Activated T-cell treated with anti-CD3 and anti-CD28 coated beads for 24 hours (primary cell): ENCODE results near the gene HOXD9.

ENCODE experiments used
- DNase-seq: peaks from one replicate; pipeline ENCODE4 v3.0.0-alpha.2; 2020; ENCODE audit warnings: low read depth

The HOXD9 gene

GRCh38 chr2:176085861-176086771 lies 36.4 kb upstream of the HOXD9 start:
- DNase-seq, result no peak

GRCh38 chr2:176087330-176088047 lies 35.0 kb upstream of the HOXD9 start:
- DNase-seq, result no peak

- no peak for DNase-seq
Measured at GRCh38 chr2:176088048-176088936, 34.2 kb upstream of the HOXD9 start.

GRCh38 chr2:176088937-176089842 lies 33.3 kb upstream of the HOXD9 start:
- no peak for DNase-seq

- DNase-seq, result no peak
Measured at GRCh38 chr2:176089843-176090395, 32.6 kb upstream of the HOXD9 start.

- DNase-seq, result no peak
Measured at GRCh38 chr2:176090862-176091261, 31.7 kb upstream of the HOXD9 start.

- no peak for DNase-seq
Measured at GRCh38 chr2:176091329-176092258, 30.9 kb upstream of the HOXD9 start.

- DNase-seq, result no peak
Measured at GRCh38 chr2:176092270-176093144, 30.0 kb upstream of the HOXD9 start, which contains the start of gene HOXD13. Gene HOXD13, plus strand, starts transcription at chr2:176092721. Its CDS starts 170 bp downstream, at chr2:176092891.

GRCh38 chr2:176093145-176093897 lies 29.2 kb upstream of the HOXD9 start:
- DNase-seq, result no peak

GRCh38 chr2:176093898-176094249 lies 28.6 kb upstream of the HOXD9 start:
- DNase-seq, result no peak

GRCh38 chr2:176094349-176094748 lies 28.2 kb upstream of the HOXD9 start:
- no peak for DNase-seq

- DNase-seq, result no peak
Measured at GRCh38 chr2:176095421-176095820, 27.1 kb upstream of the HOXD9 start.

- no peak for DNase-seq
Measured at GRCh38 chr2:176096243-176096985, 26.1 kb upstream of the HOXD9 start.

- DNase-seq, result peak; percentile 40
Measured at GRCh38 chr2:176096986-176097819, 25.3 kb upstream of the HOXD9 start.

GRCh38 chr2:176097820-176098365 lies 24.6 kb upstream of the HOXD9 start:
- DNase-seq, result no peak
